ENCODE results near the gene GCLC.

DNA sequence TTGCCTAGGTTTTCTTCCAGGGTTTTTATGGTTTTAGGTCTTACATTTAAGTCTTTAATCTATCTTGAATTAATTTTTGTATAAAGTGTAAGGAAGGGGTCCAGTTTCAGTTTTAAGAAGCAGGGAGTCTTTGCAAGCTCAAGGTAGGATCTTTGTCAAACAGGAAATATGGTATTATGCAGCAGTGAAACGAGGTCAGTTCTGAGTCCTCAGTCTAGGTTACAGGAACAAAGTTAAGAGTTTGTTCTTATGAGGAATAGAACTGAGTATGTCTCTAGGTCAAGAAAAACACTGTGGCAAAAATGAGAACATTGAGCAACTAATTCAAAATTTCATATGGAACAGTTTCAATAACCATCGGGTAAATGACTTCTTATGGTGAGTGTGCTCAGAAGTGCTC lies 63.6 kb downstream of the GCLC start:
- TF ChIP-seq, protein P1, sequence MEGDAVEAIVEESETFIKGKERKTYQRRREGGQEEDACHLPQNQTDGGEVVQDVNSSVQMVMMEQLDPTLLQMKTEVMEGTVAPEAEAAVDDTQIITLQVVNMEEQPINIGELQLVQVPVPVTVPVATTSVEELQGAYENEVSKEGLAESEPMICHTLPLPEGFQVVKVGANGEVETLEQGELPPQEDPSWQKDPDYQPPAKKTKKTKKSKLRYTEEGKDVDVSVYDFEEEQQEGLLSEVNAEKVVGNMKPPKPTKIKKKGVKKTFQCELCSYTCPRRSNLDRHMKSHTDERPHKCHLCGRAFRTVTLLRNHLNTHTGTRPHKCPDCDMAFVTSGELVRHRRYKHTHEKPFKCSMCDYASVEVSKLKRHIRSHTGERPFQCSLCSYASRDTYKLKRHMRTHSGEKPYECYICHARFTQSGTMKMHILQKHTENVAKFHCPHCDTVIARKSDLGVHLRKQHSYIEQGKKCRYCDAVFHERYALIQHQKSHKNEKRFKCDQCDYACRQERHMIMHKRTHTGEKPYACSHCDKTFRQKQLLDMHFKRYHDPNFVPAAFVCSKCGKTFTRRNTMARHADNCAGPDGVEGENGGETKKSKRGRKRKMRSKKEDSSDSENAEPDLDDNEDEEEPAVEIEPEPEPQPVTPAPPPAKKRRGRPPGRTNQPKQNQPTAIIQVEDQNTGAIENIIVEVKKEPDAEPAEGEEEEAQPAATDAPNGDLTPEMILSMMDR (IDR thresholded peaks at IDR 0.05 in 8 of 11, conservative IDR thresholded peaks at IDR 0.05 in 3 of 11) = no peak
- TF ChIP-seq POLR2AphosphoS5 (IDR thresholded peaks at IDR 0.05) = no peak

Data from spleen (tissue), 7 donors.